GM23338 (cell line): ENCODE results near the gene PABPC1L2B. TPM values are rescaled to one million over a fixed set of nuclear protein-coding genes. Genes with fewer than 3 reads are reported as not detected.

Experiments
- ATAC-seq: fragments of 200-7000 bp; cut with Tn5 transposase; 3 replicates; pipeline ENCODE4 v1.9.1; 2020
- DNase-seq: peaks from one replicate; pipeline ENCODE4 v3.0.0-alpha.2; 2015; ENCODE audit warnings: low spot score
- H2AFZ ChIP-seq: fragments of 200-600 bp; sonication (generic); 2 replicates; pipeline ENCODE4 v1.8.0; 2016; ENCODE audit warnings: antibody characterized with exemption, mild to moderate bottlenecking, moderate library complexity
- H3F3A ChIP-seq: fragments of 200-600 bp; sonication (generic); replicated peaks from 2 replicates; pipeline ENCODE4 v1.8.0; 2017; ENCODE audit warnings: antibody characterized with exemption, mixed run types, low read depth
- H3K27ac ChIP-seq: fragments of 200-600 bp; sonication (generic); 2 replicates; pipeline ENCODE4 v1.6.1; 2016; ENCODE audit warnings: low read depth
- H3K27me3 ChIP-seq: fragments of 200-600 bp; sonication (generic); 2 replicates; pipeline ENCODE4 v1.8.0; 2016; ENCODE audit warnings: mild to moderate bottlenecking, mixed run types, moderate library complexity; ENCODE audit not compliant: insufficient read depth
- H3K36me3 ChIP-seq: fragments of 200-600 bp; sonication (generic); 2 replicates; pipeline ENCODE4 v1.8.0; 2016; ENCODE audit warnings: mild to moderate bottlenecking; ENCODE audit not compliant: insufficient read depth
- H3K4me1 ChIP-seq: fragments of 200-600 bp; sonication (generic); 2 replicates; pipeline ENCODE4 v1.8.0; 2016; ENCODE audit warnings: mild to moderate bottlenecking, moderate library complexity; ENCODE audit not compliant: insufficient read depth
- H3K4me2 ChIP-seq: fragments of 200-600 bp; sonication (generic); 2 replicates; pipeline ENCODE4 v1.7.1; 2017; ENCODE audit warnings: mixed run types
- H3K4me3 ChIP-seq: fragments of 200-600 bp; sonication (generic); 2 replicates; pipeline ENCODE4 v1.6.1; 2016; ENCODE audit warnings: mixed run types
- H3K79me2 ChIP-seq: fragments of 200-600 bp; sonication (generic); replicated peaks from 2 replicates; pipeline ENCODE4 v1.8.0; 2017; ENCODE audit warnings: mild to moderate bottlenecking; ENCODE audit not compliant: insufficient read depth
- H3K9me2 ChIP-seq: fragments of 200-600 bp; sonication (generic); 2 replicates; pipeline ENCODE4 v1.8.0; 2017; ENCODE audit not compliant: insufficient read depth
- H4K20me1 ChIP-seq: fragments of 200-600 bp; sonication (generic); replicated peaks from 2 replicates; pipeline ENCODE4 v1.8.0; 2017; ENCODE audit warnings: mild to moderate bottlenecking; ENCODE audit not compliant: insufficient read depth
- H3K27ac Mint-ChIP-seq: 2 replicates; pipeline ENCODE4 v1.8.0; 2020; ENCODE audit warnings: inconsistent platforms, mild to moderate bottlenecking, moderate library complexity, mixed read lengths
- H3K27me3 Mint-ChIP-seq: 3 replicates; pipeline ENCODE4 v1.8.0; 2022; ENCODE audit warnings: low read depth, mild to moderate bottlenecking, moderate library complexity, mixed read lengths, inconsistent platforms; ENCODE audit not compliant: insufficient read depth, poor library complexity
- H3K36me3 Mint-ChIP-seq: 3 replicates; pipeline ENCODE4 v1.8.0; 2021; ENCODE audit warnings: low read depth, mild to moderate bottlenecking, inconsistent platforms, moderate library complexity, mixed read lengths
- H3K4me1 Mint-ChIP-seq: 3 replicates; pipeline ENCODE4 v1.8.0; 2020; ENCODE audit warnings: mild to moderate bottlenecking, inconsistent platforms, mixed read lengths
- H3K4me3 Mint-ChIP-seq: 3 replicates; pipeline ENCODE4 v1.8.0; 2021; ENCODE audit warnings: moderate library complexity, mild to moderate bottlenecking, inconsistent platforms, mixed read lengths
- H3K9me3 Mint-ChIP-seq: 3 replicates; pipeline ENCODE4 v1.8.0; 2020; ENCODE audit warnings: moderate library complexity, mild to moderate bottlenecking, inconsistent platforms, mixed read lengths
- CREB1 ChIP-seq: fragments of 250-450 bp; sonication (Bioruptor Pico); IDR thresholded peaks from 2 replicates; pipeline ENCODE4 v1.5.0; 2020; ENCODE audit warnings: low read depth, mild to moderate bottlenecking, moderate library complexity
- ETS1 ChIP-seq: IDR thresholded peaks from 2 replicates; pipeline ENCODE4 v1.6.1; 2016; ENCODE audit warnings: antibody characterized with exemption
- EZH2 ChIP-seq: fragments of 200-600 bp; sonication (generic); IDR thresholded peaks from one replicate; pipeline ENCODE4 v1.8.0; 2017; ENCODE audit warnings: antibody characterized with exemption, mild to moderate bottlenecking, low read depth; ENCODE audit not compliant: unreplicated experiment
- EZH2phosphoT487 ChIP-seq: fragments of 200-600 bp; sonication (generic); IDR thresholded peaks from one replicate; pipeline ENCODE4 v1.8.1; 2018; ENCODE audit warnings: antibody characterized with exemption; ENCODE audit not compliant: unreplicated experiment
- JUNB ChIP-seq: IDR thresholded peaks from one replicate; pipeline ENCODE4 v1.6.1; 2016; ENCODE audit warnings: antibody characterized with exemption; ENCODE audit not compliant: unreplicated experiment
- NANOG ChIP-seq: IDR thresholded peaks from 2 replicates; pipeline ENCODE4 v1.6.1; 2016; ENCODE audit warnings: antibody characterized with exemption, borderline replicate concordance
- POLR2AphosphoS5 ChIP-seq: IDR thresholded peaks from 2 replicates; pipeline ENCODE4 v1.6.1; 2016; ENCODE audit warnings: antibody characterized with exemption, low read depth
- REST ChIP-seq: IDR thresholded peaks from one replicate; pipeline ENCODE4 v1.6.1; 2018; ENCODE audit warnings: antibody characterized with exemption; ENCODE audit not compliant: unreplicated experiment
- STAT1 ChIP-seq: IDR thresholded peaks from one replicate; pipeline ENCODE4 v1.6.1; 2016; ENCODE audit warnings: antibody characterized with exemption; ENCODE audit not compliant: unreplicated experiment
- ZNF114 ChIP-seq: fragments of 250-450 bp; sonication (Bioruptor Pico); IDR thresholded peaks from 2 replicates; pipeline ENCODE4 v1.5.0; 2020; ENCODE audit warnings: mild to moderate bottlenecking, moderate library complexity
- ZNF331 ChIP-seq: fragments of 250-450 bp; sonication (Bioruptor Pico); IDR thresholded peaks from 2 replicates; pipeline ENCODE4 v1.5.0; 2020; ENCODE audit warnings: low read depth, mild to moderate bottlenecking, moderate library complexity
- polyA plus RNA-seq: library from polyadenylated mRNA; unstranded; fragments of >200 nt; fragmentation: Nextera tagmentation; extraction: Ambion mirVana; gene quantifications from 2 replicates; pipeline ENCODE4 v1.2.1, GENCODE V29; 2016
- total RNA-seq: library from RNA; depleted of rRNA; stranded (reverse); fragments of >200 nt; shearing (Covaris generic); gene quantifications from 2 replicates; pipeline ENCODE4 v1.2.3, GENCODE V29; 2014
- TF ChIP-seq, protein P1 (sequence below), 2 experiments: fragments of 200-600 bp in 1 of 2; sonication (generic) in 1 of 2; conservative IDR thresholded peaks; 2 replicates each; pipeline versions ENCODE4 v1.5.1 to v1.6.1; 2016 to 2017; ENCODE audit warnings: antibody characterized with exemption in 2 of 2, low read depth in 2 of 2, mild to moderate bottlenecking in 2 of 2, moderate library complexity in 1 of 2
- TF ChIP-seq, protein P2 (sequence below): fragments of 250-450 bp; sonication (Bioruptor Pico); IDR thresholded peaks from 2 replicates; pipeline ENCODE4 v1.5.0; 2020; ENCODE audit warnings: mild to moderate bottlenecking, moderate library complexity

PABPC1L2B gene
- total and polyA plus RNA-seq, 2 experiments from 2014 or later = 0.27 TPM; not detected in 1

- no peak overlapping the region for H3K27ac ChIP-seq
- H3K36me3 Mint-ChIP-seq = peaks cover 19% of the 10 kb centered on the region; the same call in 2 of the 3 replicates
- DNase-seq = no peak
- no peaks in the 10 kb centered on the region for H3K27me3 ChIP-seq
- TF ChIP-seq NANOG = no peak
- no peak for TF ChIP-seq ETS1
- no peak for TF ChIP-seq JUNB
- TF ChIP-seq, protein P1, sequence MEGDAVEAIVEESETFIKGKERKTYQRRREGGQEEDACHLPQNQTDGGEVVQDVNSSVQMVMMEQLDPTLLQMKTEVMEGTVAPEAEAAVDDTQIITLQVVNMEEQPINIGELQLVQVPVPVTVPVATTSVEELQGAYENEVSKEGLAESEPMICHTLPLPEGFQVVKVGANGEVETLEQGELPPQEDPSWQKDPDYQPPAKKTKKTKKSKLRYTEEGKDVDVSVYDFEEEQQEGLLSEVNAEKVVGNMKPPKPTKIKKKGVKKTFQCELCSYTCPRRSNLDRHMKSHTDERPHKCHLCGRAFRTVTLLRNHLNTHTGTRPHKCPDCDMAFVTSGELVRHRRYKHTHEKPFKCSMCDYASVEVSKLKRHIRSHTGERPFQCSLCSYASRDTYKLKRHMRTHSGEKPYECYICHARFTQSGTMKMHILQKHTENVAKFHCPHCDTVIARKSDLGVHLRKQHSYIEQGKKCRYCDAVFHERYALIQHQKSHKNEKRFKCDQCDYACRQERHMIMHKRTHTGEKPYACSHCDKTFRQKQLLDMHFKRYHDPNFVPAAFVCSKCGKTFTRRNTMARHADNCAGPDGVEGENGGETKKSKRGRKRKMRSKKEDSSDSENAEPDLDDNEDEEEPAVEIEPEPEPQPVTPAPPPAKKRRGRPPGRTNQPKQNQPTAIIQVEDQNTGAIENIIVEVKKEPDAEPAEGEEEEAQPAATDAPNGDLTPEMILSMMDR (conservative IDR thresholded peaks at IDR 0.05; ENCODE audit: low read depth in 2 of 2) = no peak
- TF ChIP-seq, protein P2, sequence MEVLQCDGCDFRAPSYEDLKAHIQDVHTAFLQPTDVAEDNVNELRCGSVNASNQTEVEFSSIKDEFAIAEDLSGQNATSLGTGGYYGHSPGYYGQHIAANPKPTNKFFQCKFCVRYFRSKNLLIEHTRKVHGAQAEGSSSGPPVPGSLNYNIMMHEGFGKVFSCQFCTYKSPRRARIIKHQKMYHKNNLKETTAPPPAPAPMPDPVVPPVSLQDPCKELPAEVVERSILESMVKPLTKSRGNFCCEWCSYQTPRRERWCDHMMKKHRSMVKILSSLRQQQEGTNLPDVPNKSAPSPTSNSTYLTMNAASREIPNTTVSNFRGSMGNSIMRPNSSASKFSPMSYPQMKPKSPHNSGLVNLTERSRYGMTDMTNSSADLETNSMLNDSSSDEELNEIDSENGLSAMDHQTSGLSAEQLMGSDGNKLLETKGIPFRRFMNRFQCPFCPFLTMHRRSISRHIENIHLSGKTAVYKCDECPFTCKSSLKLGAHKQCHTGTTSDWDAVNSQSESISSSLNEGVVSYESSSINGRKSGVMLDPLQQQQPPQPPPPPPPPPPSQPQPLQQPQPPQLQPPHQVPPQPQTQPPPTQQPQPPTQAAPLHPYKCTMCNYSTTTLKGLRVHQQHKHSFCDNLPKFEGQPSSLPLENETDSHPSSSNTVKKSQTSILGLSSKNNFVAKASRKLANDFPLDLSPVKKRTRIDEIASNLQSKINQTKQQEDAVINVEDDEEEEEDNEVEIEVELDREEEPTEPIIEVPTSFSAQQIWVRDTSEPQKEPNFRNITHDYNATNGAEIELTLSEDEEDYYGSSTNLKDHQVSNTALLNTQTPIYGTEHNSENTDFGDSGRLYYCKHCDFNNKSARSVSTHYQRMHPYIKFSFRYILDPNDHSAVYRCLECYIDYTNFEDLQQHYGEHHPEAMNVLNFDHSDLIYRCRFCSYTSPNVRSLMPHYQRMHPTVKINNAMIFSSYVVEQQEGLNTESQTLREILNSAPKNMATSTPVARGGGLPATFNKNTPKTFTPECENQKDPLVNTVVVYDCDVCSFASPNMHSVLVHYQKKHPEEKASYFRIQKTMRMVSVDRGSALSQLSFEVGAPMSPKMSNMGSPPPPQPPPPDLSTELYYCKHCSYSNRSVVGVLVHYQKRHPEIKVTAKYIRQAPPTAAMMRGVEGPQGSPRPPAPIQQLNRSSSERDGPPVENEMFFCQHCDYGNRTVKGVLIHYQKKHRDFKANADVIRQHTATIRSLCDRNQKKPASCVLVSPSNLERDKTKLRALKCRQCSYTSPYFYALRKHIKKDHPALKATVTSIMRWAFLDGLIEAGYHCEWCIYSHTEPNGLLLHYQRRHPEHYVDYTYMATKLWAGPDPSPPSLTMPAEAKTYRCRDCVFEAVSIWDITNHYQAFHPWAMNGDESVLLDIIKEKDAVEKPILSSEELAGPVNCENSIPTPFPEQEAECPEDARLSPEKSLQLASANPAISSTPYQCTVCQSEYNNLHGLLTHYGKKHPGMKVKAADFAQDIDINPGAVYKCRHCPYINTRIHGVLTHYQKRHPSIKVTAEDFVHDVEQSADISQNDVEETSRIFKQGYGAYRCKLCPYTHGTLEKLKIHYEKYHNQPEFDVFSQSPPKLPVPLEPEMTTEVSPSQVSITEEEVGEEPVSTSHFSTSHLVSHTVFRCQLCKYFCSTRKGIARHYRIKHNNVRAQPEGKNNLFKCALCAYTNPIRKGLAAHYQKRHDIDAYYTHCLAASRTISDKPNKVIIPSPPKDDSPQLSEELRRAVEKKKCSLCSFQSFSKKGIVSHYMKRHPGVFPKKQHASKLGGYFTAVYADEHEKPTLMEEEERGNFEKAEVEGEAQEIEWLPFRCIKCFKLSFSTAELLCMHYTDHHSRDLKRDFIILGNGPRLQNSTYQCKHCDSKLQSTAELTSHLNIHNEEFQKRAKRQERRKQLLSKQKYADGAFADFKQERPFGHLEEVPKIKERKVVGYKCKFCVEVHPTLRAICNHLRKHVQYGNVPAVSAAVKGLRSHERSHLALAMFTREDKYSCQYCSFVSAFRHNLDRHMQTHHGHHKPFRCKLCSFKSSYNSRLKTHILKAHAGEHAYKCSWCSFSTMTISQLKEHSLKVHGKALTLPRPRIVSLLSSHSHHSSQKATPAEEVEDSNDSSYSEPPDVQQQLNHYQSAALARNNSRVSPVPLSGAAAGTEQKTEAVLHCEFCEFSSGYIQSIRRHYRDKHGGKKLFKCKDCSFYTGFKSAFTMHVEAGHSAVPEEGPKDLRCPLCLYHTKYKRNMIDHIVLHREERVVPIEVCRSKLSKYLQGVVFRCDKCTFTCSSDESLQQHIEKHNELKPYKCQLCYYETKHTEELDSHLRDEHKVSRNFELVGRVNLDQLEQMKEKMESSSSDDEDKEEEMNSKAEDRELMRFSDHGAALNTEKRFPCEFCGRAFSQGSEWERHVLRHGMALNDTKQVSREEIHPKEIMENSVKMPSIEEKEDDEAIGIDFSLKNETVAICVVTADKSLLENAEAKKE (CRISPR knock-in tag) = no peak
- no peak for TF ChIP-seq ZNF114 (CRISPR knock-in tag)
- no peak for TF ChIP-seq POLR2AphosphoS5
- no peak for TF ChIP-seq EZH2phosphoT487
- no peak for TF ChIP-seq STAT1
- TF ChIP-seq CREB1 = no peak
- no peak for TF ChIP-seq ZNF331 (CRISPR knock-in tag)
- no peak for TF ChIP-seq REST
- TF ChIP-seq EZH2 = no peak
- no peaks in the 10 kb centered on the region for H3F3A ChIP-seq
- peaks cover 5% of the 10 kb centered on the region for H3K4me1 Mint-ChIP-seq
- H3K9me3 Mint-ChIP-seq = peaks cover 39% of the 10 kb centered on the region
- H2AFZ ChIP-seq = no peak overlapping the region
- H3K79me2 ChIP-seq = no peaks in the 10 kb centered on the region
- no peak overlapping the region for H3K4me2 ChIP-seq
- no peak overlapping the region for H3K27ac Mint-ChIP-seq
- no peaks in the 10 kb centered on the region for H3K36me3 ChIP-seq
- ATAC-seq = no peak
- H4K20me1 ChIP-seq = no peaks in the 10 kb centered on the region
- H3K9me2 ChIP-seq = no peaks in the 10 kb centered on the region
- H3K4me3 Mint-ChIP-seq = no peak overlapping the region
- no peaks in the 10 kb centered on the region; the same call in 1 of the 2 replicates for H3K4me1 ChIP-seq
- H3K4me3 ChIP-seq = no peak overlapping the region
- peaks cover 1% of the 10 kb centered on the region for H3K27me3 Mint-ChIP-seq
Measured at GRCh38 chrX:73021361-73022092, 18.8 kb downstream of the PABPC1L2B start.
